ENCODE measurements around the gene SCUBE1.

GRCh38 chr22:43213962-43214361 is 129.2 kb downstream of the SCUBE1 start:
- TF ChIP-seq CTCF (conservative IDR thresholded peaks at IDR 0.05; ENCODE audit: low read length) = no peak
- TF ChIP-seq EZH2phosphoT487 (IDR thresholded peaks at IDR 0.05; ENCODE audit: borderline replicate concordance) = no peak

Data from Loucy (cell line).